Lower leg skin (tissue), 4 donors: ENCODE results near the gene HAUS7. TPM values are rescaled to one million over a fixed set of nuclear protein-coding genes. Genes with fewer than 3 reads are reported as not detected.

ENCODE experiments used
- DNase-seq, 2 donors: peaks; one replicate each; pipeline ENCODE4 v3.0.0-alpha.2; 2019; ENCODE audit warnings: low spot score in 2 of 2
- H3K4me3 ChIP-seq: fragments of 200-600 bp; sonication (generic); 2 replicates; pipeline ENCODE4 v1.5.1; 2017; ENCODE audit warnings: mild to moderate bottlenecking, low read depth; ENCODE audit not compliant: poor library complexity, severe bottlenecking
- CTCF ChIP-seq, 3 donors: fragments of 450-650 bp; IDR thresholded peaks; one replicate each; pipeline ENCODE4 v1.5.1; 2016; ENCODE audit warnings: antibody characterized with exemption in 3 of 3, mild to moderate bottlenecking in 3 of 3, moderate library complexity in 2 of 3
- POLR2A ChIP-seq, 2 donors: fragments of 450-650 bp; IDR thresholded peaks; one replicate each; pipeline ENCODE4 v1.6.1; 2016 to 2017; ENCODE audit warnings: antibody characterized with exemption in 2 of 2, mild to moderate bottlenecking in 1 of 2, moderate library complexity in 1 of 2
- WGBS, 2 donors: methylation state at CpG; one replicate each; pipeline ENCODE4 v1.1.5; 2018; 5-methylcytosine and 5-hydroxymethylcytosine counted together
- intact Hi-C: fragments of 100-400 bp; cut with DNase I; formaldehyde crosslinking; loops from one replicate; pipeline ENCODE4 v1.15.0; 2023; ENCODE audit warnings: low total_unique reads
- total RNA-seq, 4 donors: library from RNA; depleted of rRNA; stranded (reverse); fragments of >200 nt; gene quantifications; one replicate each; pipeline ENCODE4 v1.1.0, GENCODE V29; 2016

HAUS7 gene
- total RNA-seq, 4 donors from 2014 or later = 2.7 to 24.2 (median 13.6) TPM

GRCh38 chrX:153493085-153493484, 22.7 kb upstream of the HAUS7 start:
- no peak for DNase-seq
- WGBS, 2 donors = 77 to 84% methylated on average over 11 of the region's 11 CpGs
- no peak overlapping the region for H3K4me3 ChIP-seq
- intact Hi-C loops = no loop called here
- TF ChIP-seq POLR2A (IDR thresholded peaks at IDR 0.05) = no peak
- TF ChIP-seq CTCF (IDR thresholded peaks at IDR 0.05) = no peak

GRCh38 chrX:153492543-153492942, 22.2 kb upstream of the HAUS7 start:
- WGBS, 2 donors = 72 to 80% methylated on average over 12 of the region's 12 CpGs
- intact Hi-C loops = no loop called here
- no peak overlapping the region for H3K4me3 ChIP-seq
- no peak for TF ChIP-seq POLR2A (IDR thresholded peaks at IDR 0.05)
- no peak for TF ChIP-seq CTCF (IDR thresholded peaks at IDR 0.05)
- DNase-seq = no peak

- DNase-seq = no peak
- intact Hi-C loops = no loop called here
- TF ChIP-seq CTCF (IDR thresholded peaks at IDR 0.05) (no peak), POLR2A (IDR thresholded peaks at IDR 0.05) (no peak)
- WGBS, 2 donors = 57 to 63% methylated on average over 2 to 11 of the region's 11 CpGs
- H3K4me3 ChIP-seq = no peak overlapping the region
Measured at GRCh38 chrX:153491918-153492317, 21.5 kb upstream of the HAUS7 start.

- no peak overlapping the region for H3K4me3 ChIP-seq
- TF ChIP-seq POLR2A (IDR thresholded peaks at IDR 0.05) = no peak
- no peak for TF ChIP-seq CTCF (IDR thresholded peaks at IDR 0.05)
- no peak for DNase-seq
- WGBS, 2 donors = 63 to 82% methylated on average over 5 to 10 of the region's 10 CpGs
- intact Hi-C loops = no loop called here
Measured at GRCh38 chrX:153491351-153491914, 21.1 kb upstream of the HAUS7 start.

GRCh38 chrX:153490217-153490930, 20.0 kb upstream of the HAUS7 start:
- TF ChIP-seq POLR2A (IDR thresholded peaks at IDR 0.05) = no peak
- intact Hi-C loops = no loop called here
- no peak for DNase-seq
- H3K4me3 ChIP-seq = no peak overlapping the region
- WGBS, 2 donors = 87% methylated on average over 20 of the region's 20 CpGs; no CpG with 5 or more reads in 1 of the 2 donors

- TF ChIP-seq POLR2A (IDR thresholded peaks at IDR 0.05) (no peak), CTCF (IDR thresholded peaks at IDR 0.05) (no peak)
- H3K4me3 ChIP-seq = no peak overlapping the region
- intact Hi-C loops = no loop called here
- 55 to 61% methylated on average over 11 to 27 of the region's 27 CpGs for WGBS, 2 donors
- no peak for DNase-seq
Measured at GRCh38 chrX:153488231-153488914, 18.0 kb upstream of the HAUS7 start.
